Heart left ventricle (tissue), 16 donors: ENCODE data around the gene ASPG. TPM values are rescaled to one million over a fixed set of nuclear protein-coding genes. Genes with fewer than 3 reads are reported as not detected.

Experiments
- ATAC-seq, 4 donors: fragments of 200-7000 bp; cut with Tn5 transposase; one replicate each; pipeline ENCODE4 v1.9.1; 2020 to 2022; ENCODE audit warnings: moderate library complexity in 4 of 4, mild to moderate bottlenecking in 3 of 4, moderate number of reproducible peaks in 1 of 4
- DNase-seq, 5 donors: peaks; one replicate each; pipeline ENCODE4 v3.0.0-alpha.2; 2020
- H3K27ac ChIP-seq, 12 donors: fragments of 200-600 bp; sonication (generic) in 4 of 12; one replicate each; pipeline versions ENCODE4 v1.5.0 to v1.8.0; 2016 to 2022; ENCODE audit warnings: mild to moderate bottlenecking in 2 of 12
- H3K27me3 ChIP-seq, 9 donors: fragments of 200-600 bp; sonication (generic) in 2 of 9; one replicate each; pipeline versions ENCODE4 v1.5.1 to v1.8.0; 2016 to 2022; ENCODE audit warnings: mild to moderate bottlenecking in 3 of 9
- H3K36me3 ChIP-seq, 9 donors: fragments of 200-600 bp; sonication (generic) in 2 of 9; one replicate each; pipeline versions ENCODE4 v1.5.0 to v1.8.0; 2018 to 2022; ENCODE audit warnings: mild to moderate bottlenecking in 2 of 9
- H3K4me1 ChIP-seq, 12 donors: fragments of 200-600 bp; sonication (generic) in 4 of 12; one replicate each; pipeline versions ENCODE4 v1.5.0 to v1.8.0; 2016 to 2022; ENCODE audit warnings: mild to moderate bottlenecking in 3 of 12
- H3K4me3 ChIP-seq, 12 donors: fragments of 200-600 bp; sonication (generic) in 4 of 12; one replicate each; pipeline versions ENCODE4 v1.5.0 to v1.8.0; 2017 to 2022; ENCODE audit warnings: mild to moderate bottlenecking in 9 of 12, moderate library complexity in 4 of 12
- H3K9me3 ChIP-seq, 12 donors: fragments of 200-600 bp; sonication (generic) in 4 of 12; one replicate each; pipeline versions ENCODE4 v1.5.0 to v1.8.0; 2016 to 2022; ENCODE audit warnings: mild to moderate bottlenecking in 1 of 12
- CTCF ChIP-seq, 12 donors: fragments of 200-600 bp; sonication (generic) in 4 of 12; IDR thresholded peaks; one replicate each; pipeline versions ENCODE4 v1.5.0 to v1.8.0; 2018 to 2022; ENCODE audit warnings: antibody characterized with exemption in 12 of 12, mild to moderate bottlenecking in 5 of 12
- POLR2A ChIP-seq, 2 donors: fragments of 450-650 bp; IDR thresholded peaks; one replicate each; pipeline ENCODE4 v1.6.1; 2017; ENCODE audit warnings: antibody characterized with exemption in 2 of 2, mild to moderate bottlenecking in 2 of 2, moderate library complexity in 2 of 2
- WGBS, 4 donors: extraction: QIAGEN DNeasy Blood & Tissue Kit in 2 of 4; methylation state at CpG; one replicate each; pipeline versions ENCODE4 v1.1.5 to v1.1.7; 2013 to 2018; 5-methylcytosine and 5-hydroxymethylcytosine counted together
- intact Hi-C, 10 donors: fragments of 100-400 bp; cut with DNase I; formaldehyde crosslinking; loops; one replicate each; pipeline versions ENCODE4 v1.11.1 to v1.14.2; 2022
- polyA plus RNA-seq, 2 donors: library from polyadenylated mRNA; stranded (reverse); fragments of 200-250 nt; gene quantifications; one replicate each; pipeline ENCODE4 v1.2.3, GENCODE V29; 2013
- total RNA-seq, 9 donors: library from RNA; depleted of rRNA in 2 of 9; stranded (reverse); fragments of >200 nt in 2 of 9; fragmentation: NEBNext Ultra II Directional in 3 of 9; extraction: Animal tissue kit (Norgen Biotek cat#: 25700) in 3 of 9; gene quantifications; one replicate each; pipeline versions ENCODE4 v1.1.0 to v1.2.4, GENCODE V29; 2016 to 2023
- donor health status: ischemic (EF 13 %, LVEDD 7.1; RV severe dilation, severe dysfunction).
- donor health status: healthy with polysubstance abuse.
- donor health status: DM: no; HTN: yes; CAD: no.
- donor health status: DM: no; HTN: no; CAD: no.
- donor health status: ischemic (EF 25% LVEDD 6.9; RV normal size, moderate dysfunction).
- donor health status: ischemic (EF 25% LVEDD 5.7; RV mildly dilated, moderate dysfunction).
- donor health status: healthy.
- donor health status: DM: yes; HTN: yes; CAD: no.
- donor health status: ischemic (EF 35%, LVEDD 5.7; RV mildly dilated, moderate dysfunction).
- donor health status: nonischemic (EF 11% LVEDD 7.7; RV severe dilation, severe dysfunction).
- donor health status: DM: yes; HTN: yes; CAD: no.
- donor health status: PGD.
- donor health status: ischemic (EF 29% LVEDD 5.4; RV normal size, mild dysfunction).
- donor health status: nonischemic (EF 23%, LVEDD 6.1; RV moderate dilation, normal function).

Gene ASPG
- total and polyA plus RNA-seq, 11 donors = 3.2 to 54.6 (median 16.3) TPM

DNA sequence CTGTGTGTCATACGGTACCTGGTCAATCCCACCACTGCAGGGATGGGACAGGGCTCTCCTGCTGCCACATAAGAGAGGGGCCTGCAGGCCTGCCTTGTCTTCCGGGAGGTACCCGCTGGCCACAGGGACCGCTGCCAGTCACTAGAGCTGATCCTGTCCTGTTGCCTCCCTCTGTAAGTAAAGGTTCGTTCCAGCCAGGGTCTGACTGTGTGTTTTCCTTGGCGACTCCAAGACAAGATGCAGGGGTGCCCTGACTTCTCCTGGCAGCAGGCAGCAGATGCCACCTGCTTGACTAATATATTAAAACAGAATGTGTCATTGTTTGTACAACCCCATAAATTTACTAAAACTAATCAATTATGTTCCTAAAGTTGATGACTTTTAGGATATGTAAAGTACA is 41.5 kb upstream of the ASPG start:
- DNase-seq (no peak), ATAC-seq (no peak)
- Histone ChIP-seq H3K4me1 (peaks cover 0 to 7% (median 0%) of the 10 kb centered on the region in 12 donors), H3K27me3 (no peaks in the 10 kb centered on the region), H3K9me3 (peaks cover 0 to 3% (median 0%) of the 10 kb centered on the region in 12 donors), H3K36me3 (no peaks in the 10 kb centered on the region), H3K27ac (no peak overlapping the region), H3K4me3 (no peak overlapping the region)
- intact Hi-C loops = no loop called here
- WGBS, 4 donors = 83 to 94% (median 93%) methylated on average over 3 to 6 of the region's 6 CpGs
- TF ChIP-seq CTCF (IDR thresholded peaks at IDR 0.05) = no peak
- TF ChIP-seq POLR2A (IDR thresholded peaks at IDR 0.05) = no peak

GRCh38 chr14:104047761-104048160 is 37.7 kb upstream of the ASPG start:
- ATAC-seq (no peak), DNase-seq (no peak)
- intact Hi-C loops = no loop called here
- no peaks in the 10 kb centered on the region for H3K36me3 ChIP-seq
- H3K4me3 ChIP-seq = no peak overlapping the region
- peaks cover 0 to 3% (median 0%) of the 10 kb centered on the region in 12 donors for H3K9me3 ChIP-seq
- peaks cover 0 to 3% (median 0%) of the 10 kb centered on the region in 9 donors for H3K27me3 ChIP-seq
- WGBS, 4 donors = 96 to 97% (median 96%) methylated on average over 3 of the region's 3 CpGs
- peaks cover 0 to 13% (median 0%) of the 10 kb centered on the region in 12 donors for H3K4me1 ChIP-seq
- TF ChIP-seq POLR2A (IDR thresholded peaks at IDR 0.05) = no peak
- no peak for TF ChIP-seq CTCF (IDR thresholded peaks at IDR 0.05)
- H3K27ac ChIP-seq = no peak overlapping the region

- Histone ChIP-seq H3K4me3 (no peak overlapping the region), H3K36me3 (no peaks in the 10 kb centered on the region), H3K27ac (peak overlapping the region in 2 of 12 donors; percentile 17 to 71), H3K4me1 (peaks cover 0 to 13% (median 0%) of the 10 kb centered on the region in 12 donors), H3K27me3 (peaks cover 0 to 3% (median 0%) of the 10 kb centered on the region in 9 donors), H3K9me3 (peaks cover 0 to 3% (median 0%) of the 10 kb centered on the region in 12 donors)
- peak; percentile 80 to 94 (median 90) for ATAC-seq
- DNase-seq = no peak
- 67 to 86% (median 85%) methylated on average over 1 to 2 of the region's 2 CpGs for WGBS, 4 donors
- TF ChIP-seq CTCF (IDR thresholded peaks at IDR 0.05) (no peak), POLR2A (IDR thresholded peaks at IDR 0.05) (no peak)
- intact Hi-C loops = no loop called here
These were observed 36.6 kb upstream of the ASPG start for GRCh38 chr14:104048758-104049507.

GRCh38 chr14:104049576-104050240 is 35.8 kb upstream of the ASPG start:
- Histone ChIP-seq H3K36me3 (no peaks in the 10 kb centered on the region), H3K27me3 (peaks cover 0 to 3% (median 0%) of the 10 kb centered on the region in 9 donors), H3K4me3 (peak overlapping the region in 1 of 12 donors; percentile 10), H3K9me3 (peaks cover 0 to 3% (median 0%) of the 10 kb centered on the region in 12 donors), H3K4me1 (peaks cover 0 to 13% (median 0%) of the 10 kb centered on the region in 12 donors), H3K27ac (peak overlapping the region in 2 of 12 donors; percentile 31 to 71)
- no peak for TF ChIP-seq POLR2A (IDR thresholded peaks at IDR 0.05)
- TF ChIP-seq CTCF (IDR thresholded peaks at IDR 0.05) = no peak
- WGBS, 4 donors = 48 to 65% (median 53%) methylated on average over 9 of the region's 9 CpGs
- intact Hi-C loops = no loop called here
- DNase-seq = peak in 1 of 5 donors; percentile 40
- peak; percentile 47 to 67 (median 59) for ATAC-seq
